BLaER1 (cell line): ENCODE data around the gene HLA-DPA1.

Experiments
- H3K27ac ChIP-seq: shearing (Covaris generic); formaldehyde crosslinking; 2 replicates; pipeline ENCODE4 v1.8.1; 2022
- H3K27me3 ChIP-seq: shearing (Covaris generic); formaldehyde crosslinking; 2 replicates; pipeline ENCODE4 v1.8.1; 2022
- H3K36me3 ChIP-seq: shearing (Covaris generic); formaldehyde crosslinking; 2 replicates; pipeline ENCODE4 v1.8.1; 2022
- H3K4me1 ChIP-seq: shearing (Covaris generic); formaldehyde crosslinking; 2 replicates; pipeline ENCODE4 v1.8.1; 2022
- H3K4me2 ChIP-seq: shearing (Covaris generic); formaldehyde crosslinking; 2 replicates; pipeline ENCODE4 v1.8.1; 2022
- H3K4me3 ChIP-seq: shearing (Covaris generic); formaldehyde crosslinking; 2 replicates; pipeline ENCODE4 v1.8.1; 2022
- H3K9ac ChIP-seq: shearing (Covaris generic); formaldehyde crosslinking; 2 replicates; pipeline ENCODE4 v1.8.1; 2022
- H3K9me3 ChIP-seq: shearing (Covaris generic); formaldehyde crosslinking; 2 replicates; pipeline ENCODE4 v1.8.1; 2022
- H4K20me1 ChIP-seq: shearing (Covaris generic); formaldehyde crosslinking; 2 replicates; pipeline ENCODE4 v1.8.1; 2022
- Cebpa-rat ChIP-seq: shearing (Covaris generic); IDR thresholded peaks from 2 replicates; pipeline ENCODE4 v1.8.1; 2022

HLA-DPA1 gene

DNA sequence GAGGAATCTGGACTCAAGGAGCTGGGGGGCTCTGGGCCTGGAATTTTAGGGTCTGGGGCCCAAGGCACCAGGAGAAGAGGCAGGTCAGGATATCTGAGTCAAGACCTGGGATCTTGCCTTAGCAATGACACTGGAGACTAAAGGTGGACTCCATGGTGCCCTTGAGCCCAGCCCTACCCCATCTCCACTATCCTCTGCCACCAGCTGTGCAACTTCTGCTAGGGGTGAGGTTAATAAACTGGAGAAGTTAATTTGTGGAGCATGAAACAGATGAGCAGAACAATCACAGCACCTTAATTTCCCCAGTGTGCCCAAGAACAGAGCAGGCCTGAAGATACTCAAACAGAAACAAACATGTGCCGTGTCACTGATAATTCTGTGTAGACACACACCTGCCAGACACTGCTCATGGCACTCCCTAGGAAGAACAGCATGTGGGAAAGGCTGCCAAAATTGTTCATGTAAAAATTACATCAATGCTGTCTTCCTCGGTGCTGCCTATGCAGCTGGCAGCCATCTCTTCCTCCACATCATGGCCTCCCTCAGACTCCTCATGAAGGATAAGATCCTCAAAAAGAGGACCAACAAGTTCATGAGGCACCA lies 5.6 kb upstream of the HLA-DPA1 start:
- TF ChIP-seq Cebpa-rat: no peak
- no peak overlapping the region for H3K27ac ChIP-seq
- no peaks in the 10 kb centered on the region for H3K9me3 ChIP-seq
- H3K4me2 ChIP-seq: peak overlapping the region; percentile 94
- no peaks in the 10 kb centered on the region for H3K27me3 ChIP-seq
- peaks cover 60% of the 10 kb centered on the region; the same call in 1 of the 2 replicates for H4K20me1 ChIP-seq
- H3K4me3 ChIP-seq: no peak overlapping the region
- H3K4me1 ChIP-seq: peaks cover 86% of the 10 kb centered on the region
- peaks cover 41% of the 10 kb centered on the region for H3K36me3 ChIP-seq
- no peak overlapping the region for H3K9ac ChIP-seq

DNA sequence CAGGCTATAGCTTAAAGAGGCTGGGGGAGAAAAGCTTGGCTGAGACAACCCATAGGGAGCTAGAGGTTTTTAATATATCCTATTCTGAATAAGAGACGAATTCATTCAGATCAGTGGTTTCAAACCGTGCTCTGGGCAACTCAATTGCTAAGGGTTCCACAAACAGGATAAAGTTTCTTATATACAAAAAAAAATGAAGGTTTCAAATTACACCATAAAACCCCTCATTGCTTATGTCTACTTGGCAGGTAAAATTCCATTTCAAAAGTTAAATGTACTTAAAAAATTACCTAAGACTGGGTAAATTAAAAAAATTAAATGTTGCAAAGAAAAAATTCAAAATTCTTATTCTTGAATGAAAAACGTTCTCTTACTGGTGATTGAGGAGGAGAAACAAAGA lies 5.0 kb upstream of the HLA-DPA1 start:
- H3K4me2 ChIP-seq: peak overlapping the region; percentile 94

DNA sequence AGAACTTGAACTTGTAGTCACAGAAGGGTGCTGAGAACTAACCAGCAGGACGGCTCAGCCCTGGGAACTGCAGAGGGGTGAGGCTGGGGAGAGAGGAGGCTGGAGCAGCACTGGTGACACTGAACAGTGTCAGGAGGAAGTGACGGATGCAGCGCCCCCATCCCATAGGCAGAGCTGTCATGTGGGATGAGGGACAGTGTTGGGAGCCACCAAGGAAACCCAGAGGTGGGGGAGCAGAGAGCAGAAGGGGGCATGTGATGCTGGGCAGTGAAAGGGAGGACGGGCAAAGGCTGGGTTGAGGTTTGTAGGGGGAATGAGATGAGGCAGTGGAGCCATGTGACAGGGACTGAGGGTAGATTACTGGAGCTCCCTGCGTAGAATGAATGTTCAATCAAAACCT lies 4.5 kb upstream of the HLA-DPA1 start:
- H3K9ac ChIP-seq: peak overlapping the region; percentile 53
- H3K4me1 ChIP-seq: peaks cover 86% of the 10 kb centered on the region
- peak overlapping the region; percentile 94 for H3K4me2 ChIP-seq
- H4K20me1 ChIP-seq: peaks cover 52% of the 10 kb centered on the region; the same call in 1 of the 2 replicates
- TF ChIP-seq Cebpa-rat: no peak
- peak overlapping the region; percentile 83 for H3K4me3 ChIP-seq
- peak overlapping the region; percentile 27 for H3K27ac ChIP-seq
- no peaks in the 10 kb centered on the region for H3K9me3 ChIP-seq
- peaks cover 30% of the 10 kb centered on the region for H3K36me3 ChIP-seq
- H3K27me3 ChIP-seq: no peaks in the 10 kb centered on the region

More for the DNA sequence above, 5.0 kb upstream of the HLA-DPA1 start:
- peak overlapping the region; percentile 83; the same call in 1 of the 2 replicates for H3K4me3 ChIP-seq
- TF ChIP-seq Cebpa-rat: no peak
- no peaks in the 10 kb centered on the region for H3K27me3 ChIP-seq
- no peak overlapping the region; the same call in 1 of the 2 replicates for H3K27ac ChIP-seq
- no peaks in the 10 kb centered on the region for H3K9me3 ChIP-seq
- peaks cover 36% of the 10 kb centered on the region for H3K36me3 ChIP-seq
- H3K4me1 ChIP-seq: peaks cover 89% of the 10 kb centered on the region
- H4K20me1 ChIP-seq: peaks cover 56% of the 10 kb centered on the region; the same call in 1 of the 2 replicates
- H3K9ac ChIP-seq: 0 out of 2 replicates have a peak overlapping the region, but pooled peaks have one; percentile 53

DNA sequence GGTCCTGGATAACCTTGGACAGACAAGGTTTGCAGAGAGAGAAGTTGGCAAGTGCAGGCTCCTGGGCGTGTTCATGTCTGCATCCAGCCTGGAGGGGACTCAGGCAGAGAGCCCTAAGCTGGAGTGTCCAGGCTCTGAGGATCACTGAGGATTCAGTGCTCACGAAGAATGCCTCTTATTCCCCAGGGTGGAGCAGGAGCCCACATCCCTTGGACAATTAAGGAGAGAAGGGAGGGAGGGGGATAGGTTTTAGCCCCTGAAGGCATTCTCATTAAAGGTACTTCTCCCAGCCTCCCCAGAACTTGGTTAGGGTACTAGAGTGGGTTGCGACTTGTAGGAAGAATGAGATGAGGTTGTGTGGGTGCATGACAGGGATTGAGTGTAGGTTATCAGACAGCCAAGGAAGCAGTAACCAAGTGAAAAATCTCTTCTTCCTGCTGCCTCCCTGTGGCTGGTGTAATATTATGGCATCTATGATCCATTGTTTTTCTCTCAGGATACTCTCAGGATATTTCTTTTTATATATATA lies 3.0 kb upstream of the HLA-DPA1 start:
- H3K36me3 ChIP-seq: peaks cover 17% of the 10 kb centered on the region
- H3K27me3 ChIP-seq: no peaks in the 10 kb centered on the region
- H3K4me3 ChIP-seq: peak overlapping the region; percentile 83
- peak overlapping the region; percentile 99 for H3K4me2 ChIP-seq
- H4K20me1 ChIP-seq: peaks cover 55% of the 10 kb centered on the region
- no peak for TF ChIP-seq Cebpa-rat
- H3K9me3 ChIP-seq: no peaks in the 10 kb centered on the region
- H3K27ac ChIP-seq: peak overlapping the region; percentile 93
- peaks cover 86% of the 10 kb centered on the region for H3K4me1 ChIP-seq
- peak overlapping the region; percentile 92 for H3K9ac ChIP-seq

DNA sequence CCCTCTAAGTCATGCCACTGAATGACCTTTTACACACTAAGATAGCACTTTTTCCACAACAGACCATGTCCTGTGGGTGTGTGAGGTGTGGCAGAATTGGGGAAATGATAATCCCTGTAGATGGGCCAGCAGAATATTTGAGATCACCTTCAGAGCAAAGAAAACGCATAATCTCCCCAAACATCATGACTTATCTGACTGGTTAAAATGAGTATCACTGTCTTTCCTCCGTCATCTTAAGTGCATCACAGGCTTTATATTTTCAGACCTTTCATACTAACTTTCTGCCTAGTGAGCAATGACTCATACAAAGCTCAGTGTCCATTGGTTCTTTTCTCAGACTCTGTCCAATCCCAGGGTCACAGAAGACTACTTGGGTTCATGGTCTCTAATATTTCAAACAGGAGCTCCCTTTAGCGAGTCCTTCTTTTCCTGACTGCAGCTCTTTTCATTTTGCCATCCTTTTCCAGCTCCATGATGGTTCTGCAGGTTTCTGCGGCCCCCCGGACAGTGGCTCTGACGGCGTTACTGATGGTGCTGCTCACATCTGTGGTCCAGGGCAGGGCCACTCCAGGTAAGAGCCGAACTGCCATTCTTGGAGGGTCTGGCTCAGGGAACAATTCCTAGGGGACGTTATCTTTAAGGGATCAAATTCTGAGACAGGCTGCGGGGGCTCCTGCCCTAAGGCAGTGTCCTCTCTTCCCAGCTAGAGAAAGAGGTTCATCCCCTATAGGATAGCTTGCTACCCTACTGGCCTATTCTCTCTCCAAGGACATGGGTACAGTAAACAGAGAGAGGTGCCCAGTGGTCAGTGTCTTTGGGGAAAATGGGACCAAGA lies 2.3 kb upstream of the HLA-DPA1 start, which contains the start of gene HLA-DPB1:
Gene HLA-DPB1 (plus strand): TSS at position 423 of the 838 bp plus-strand sequence. CDS start 52 bp downstream, at position 475.
- Histone ChIP-seq H3K9ac (peak within 1 kb of the TSS; percentile 92), H3K9me3 (no peaks in the 10 kb centered on the region), H3K36me3 (0 out of 2 replicates have a peak, but pooled peaks cover 13% of the 10 kb centered on the region), H4K20me1 (peaks cover 55% of the 10 kb centered on the region), H3K27me3 (no peaks in the 10 kb centered on the region), H3K27ac (peak within 1 kb of the TSS; percentile 93), H3K4me1 (peaks cover 86% of the 10 kb centered on the region), H3K4me3 (peak within 1 kb of the TSS; percentile 83), H3K4me2 (peak within 1 kb of the TSS; percentile 99)
- TF ChIP-seq Cebpa-rat: no peak

DNA sequence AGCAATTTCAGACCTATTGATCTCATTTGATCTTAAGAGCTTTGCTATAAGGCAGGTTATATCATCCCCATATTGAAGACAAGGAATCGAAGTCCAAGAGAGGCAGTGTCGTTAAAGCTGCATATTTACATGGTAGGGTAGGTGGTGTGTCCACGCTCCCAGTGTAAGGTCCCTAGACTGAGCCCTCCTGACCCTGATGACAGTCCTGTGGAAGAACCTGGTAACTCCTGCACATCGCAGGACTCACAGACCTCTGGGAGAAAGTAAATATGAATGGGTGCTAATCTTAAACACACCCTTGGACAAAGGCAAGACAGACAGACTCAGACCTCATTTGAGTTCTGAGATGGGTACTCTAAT lies 1.7 kb upstream of the HLA-DPA1 start:
- H3K27me3 ChIP-seq: no peaks in the 10 kb centered on the region
- H3K9me3 ChIP-seq: no peaks in the 10 kb centered on the region
- 0 out of 2 replicates have a peak, but pooled peaks cover 13% of the 10 kb centered on the region for H3K36me3 ChIP-seq
- TF ChIP-seq Cebpa-rat: no peak
- H3K27ac ChIP-seq: peak overlapping the region; percentile 76
- peaks cover 55% of the 10 kb centered on the region for H4K20me1 ChIP-seq
- H3K9ac ChIP-seq: peak overlapping the region; percentile 92
- H3K4me1 ChIP-seq: peaks cover 86% of the 10 kb centered on the region
- peak overlapping the region; percentile 83; the same call in 1 of the 2 replicates for H3K4me3 ChIP-seq
- H3K4me2 ChIP-seq: peak overlapping the region; percentile 99

DNA sequence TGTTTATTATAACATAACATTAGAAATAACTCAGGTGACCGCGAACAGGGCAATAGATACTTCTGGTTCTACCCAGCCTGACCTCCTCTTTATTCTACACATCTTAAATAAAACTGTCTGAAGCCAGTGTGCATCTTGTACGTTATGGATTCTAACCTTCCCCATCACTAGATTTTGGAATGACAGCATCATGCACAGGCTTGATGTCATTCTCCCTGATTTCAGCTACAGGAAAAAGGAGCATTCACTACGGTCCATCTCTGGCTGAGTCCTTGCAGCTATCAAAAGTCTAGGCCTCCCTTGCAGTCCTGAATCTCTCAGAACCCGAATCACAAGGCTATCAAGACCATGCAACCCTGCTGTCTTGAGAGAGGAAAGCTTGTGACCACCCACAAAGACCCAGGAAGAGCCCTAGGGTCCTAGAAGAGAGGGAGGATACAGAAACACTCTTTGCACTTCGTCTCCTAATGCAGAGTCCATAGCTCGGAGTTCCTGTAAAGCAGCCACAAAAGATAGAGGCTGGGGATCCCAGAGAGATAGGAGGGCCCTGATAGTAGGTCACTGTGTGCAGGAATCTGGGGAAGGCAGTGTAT lies 845 bp downstream of the HLA-DPA1 start:
- peaks cover 68% of the 10 kb centered on the region for H3K4me1 ChIP-seq
- no peak for TF ChIP-seq Cebpa-rat
- H3K27me3 ChIP-seq: no peaks in the 10 kb centered on the region
- H3K4me2 ChIP-seq: peak overlapping the region; percentile 96
- H4K20me1 ChIP-seq: peaks cover 47% of the 10 kb centered on the region
- H3K36me3 ChIP-seq: peaks cover 27% of the 10 kb centered on the region
- peak overlapping the region; percentile 72 for H3K4me3 ChIP-seq
- H3K9ac ChIP-seq: peak overlapping the region; percentile 83
- no peaks in the 10 kb centered on the region; the same call in 1 of the 2 replicates for H3K9me3 ChIP-seq
- peak overlapping the region; percentile 87 for H3K27ac ChIP-seq

DNA sequence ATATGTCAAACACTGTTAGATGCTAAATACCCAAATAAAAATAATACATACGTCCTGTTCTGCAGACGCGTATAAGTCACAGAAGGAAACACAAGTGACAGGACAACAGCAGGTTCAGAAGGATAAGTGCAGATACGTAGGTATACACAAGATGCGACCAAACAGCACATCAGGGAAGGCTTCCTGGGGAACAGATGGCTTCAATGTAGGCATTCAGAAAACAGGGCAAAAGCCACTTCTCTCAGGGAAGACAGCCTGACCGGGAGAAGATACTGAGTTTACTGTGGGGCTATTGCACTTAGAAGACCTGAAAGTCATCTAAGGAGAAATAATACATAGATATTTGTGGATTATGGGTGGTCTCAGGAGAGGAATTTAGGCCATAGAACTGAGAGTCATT lies 1.9 kb downstream of the HLA-DPA1 start:
- H3K36me3 ChIP-seq: peaks cover 36% of the 10 kb centered on the region
- H3K27me3 ChIP-seq: no peaks in the 10 kb centered on the region
- TF ChIP-seq Cebpa-rat: no peak
- H3K9ac ChIP-seq: peak overlapping the region; percentile 83
- peak overlapping the region; percentile 87; the same call in 1 of the 2 replicates for H3K27ac ChIP-seq
- peaks cover 7% of the 10 kb centered on the region; the same call in 1 of the 2 replicates for H3K9me3 ChIP-seq
- peaks cover 45% of the 10 kb centered on the region for H4K20me1 ChIP-seq
- peaks cover 64% of the 10 kb centered on the region for H3K4me1 ChIP-seq
- H3K4me3 ChIP-seq: peak overlapping the region; percentile 72
- peak overlapping the region; percentile 96 for H3K4me2 ChIP-seq

DNA sequence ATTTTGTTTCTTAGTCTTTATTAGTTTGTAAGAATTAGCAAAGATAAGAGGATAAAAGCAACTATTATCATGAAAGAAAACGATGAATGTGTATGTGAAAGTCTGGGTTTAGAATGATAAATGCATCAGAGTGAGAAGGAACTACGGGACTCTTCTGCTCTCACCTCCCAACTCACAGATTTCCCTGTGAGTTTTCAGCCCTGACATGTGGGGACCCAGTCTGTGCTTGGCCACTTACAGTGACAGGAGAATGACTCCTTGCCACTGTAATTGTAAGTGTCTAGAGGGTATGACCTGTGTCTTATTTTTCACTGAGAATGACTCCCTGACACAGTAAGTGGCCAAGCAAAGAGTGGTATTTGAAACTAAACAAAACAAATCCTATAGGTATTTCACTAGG lies 2.5 kb downstream of the HLA-DPA1 start:
- Histone ChIP-seq H3K9ac (peak overlapping the region; percentile 83), H3K4me2 (peak overlapping the region; percentile 96), H3K27me3 (no peaks in the 10 kb centered on the region), H3K9me3 (peaks cover 7% of the 10 kb centered on the region; the same call in 1 of the 2 replicates), H3K4me3 (peak overlapping the region; percentile 72), H3K36me3 (peaks cover 43% of the 10 kb centered on the region), H3K4me1 (peaks cover 57% of the 10 kb centered on the region), H4K20me1 (peaks cover 45% of the 10 kb centered on the region), H3K27ac (peak overlapping the region; percentile 87; the same call in 1 of the 2 replicates)
- no peak for TF ChIP-seq Cebpa-rat
